GM12872 (cell line): ENCODE data around the gene PALLD.

Source experiments
- TF ChIP-seq, protein P1 (sequence below): IDR thresholded peaks from 3 replicates; pipeline ENCODE4 v1.5.1; 2011; ENCODE audit warnings: low read depth, mild to moderate bottlenecking, low read length, moderate library complexity; ENCODE audit not compliant: insufficient read depth

The PALLD gene

DNA sequence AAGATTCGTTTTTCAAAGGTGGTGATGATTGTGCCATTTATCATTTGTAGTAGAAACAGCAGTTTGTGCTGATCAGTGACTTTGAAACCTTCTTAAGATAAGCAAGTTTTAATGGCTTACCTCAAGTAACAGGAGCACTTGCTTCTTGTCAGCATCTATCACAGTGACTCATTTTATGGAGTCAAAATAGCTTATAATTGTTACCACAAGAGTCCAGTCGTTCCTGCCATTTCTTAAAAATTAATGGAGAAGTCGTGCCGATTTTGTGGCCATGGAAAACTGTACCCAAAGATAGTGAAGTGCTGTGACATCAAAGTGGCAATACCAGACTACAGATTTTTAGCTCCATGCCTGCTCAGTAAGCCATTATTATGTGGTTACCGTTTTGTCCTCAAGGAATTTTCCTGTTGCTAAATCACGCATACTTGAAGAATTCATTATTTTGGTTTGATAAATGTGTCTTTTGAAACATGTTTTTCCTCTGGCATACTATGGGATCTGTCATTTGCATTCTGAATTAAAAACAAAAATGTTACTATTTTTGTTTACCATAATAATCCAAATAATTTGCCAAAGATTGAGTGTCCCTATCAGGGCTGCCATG is 383.3 kb downstream of the PALLD start:
- TF ChIP-seq, protein P1, sequence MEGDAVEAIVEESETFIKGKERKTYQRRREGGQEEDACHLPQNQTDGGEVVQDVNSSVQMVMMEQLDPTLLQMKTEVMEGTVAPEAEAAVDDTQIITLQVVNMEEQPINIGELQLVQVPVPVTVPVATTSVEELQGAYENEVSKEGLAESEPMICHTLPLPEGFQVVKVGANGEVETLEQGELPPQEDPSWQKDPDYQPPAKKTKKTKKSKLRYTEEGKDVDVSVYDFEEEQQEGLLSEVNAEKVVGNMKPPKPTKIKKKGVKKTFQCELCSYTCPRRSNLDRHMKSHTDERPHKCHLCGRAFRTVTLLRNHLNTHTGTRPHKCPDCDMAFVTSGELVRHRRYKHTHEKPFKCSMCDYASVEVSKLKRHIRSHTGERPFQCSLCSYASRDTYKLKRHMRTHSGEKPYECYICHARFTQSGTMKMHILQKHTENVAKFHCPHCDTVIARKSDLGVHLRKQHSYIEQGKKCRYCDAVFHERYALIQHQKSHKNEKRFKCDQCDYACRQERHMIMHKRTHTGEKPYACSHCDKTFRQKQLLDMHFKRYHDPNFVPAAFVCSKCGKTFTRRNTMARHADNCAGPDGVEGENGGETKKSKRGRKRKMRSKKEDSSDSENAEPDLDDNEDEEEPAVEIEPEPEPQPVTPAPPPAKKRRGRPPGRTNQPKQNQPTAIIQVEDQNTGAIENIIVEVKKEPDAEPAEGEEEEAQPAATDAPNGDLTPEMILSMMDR = no peak

DNA sequence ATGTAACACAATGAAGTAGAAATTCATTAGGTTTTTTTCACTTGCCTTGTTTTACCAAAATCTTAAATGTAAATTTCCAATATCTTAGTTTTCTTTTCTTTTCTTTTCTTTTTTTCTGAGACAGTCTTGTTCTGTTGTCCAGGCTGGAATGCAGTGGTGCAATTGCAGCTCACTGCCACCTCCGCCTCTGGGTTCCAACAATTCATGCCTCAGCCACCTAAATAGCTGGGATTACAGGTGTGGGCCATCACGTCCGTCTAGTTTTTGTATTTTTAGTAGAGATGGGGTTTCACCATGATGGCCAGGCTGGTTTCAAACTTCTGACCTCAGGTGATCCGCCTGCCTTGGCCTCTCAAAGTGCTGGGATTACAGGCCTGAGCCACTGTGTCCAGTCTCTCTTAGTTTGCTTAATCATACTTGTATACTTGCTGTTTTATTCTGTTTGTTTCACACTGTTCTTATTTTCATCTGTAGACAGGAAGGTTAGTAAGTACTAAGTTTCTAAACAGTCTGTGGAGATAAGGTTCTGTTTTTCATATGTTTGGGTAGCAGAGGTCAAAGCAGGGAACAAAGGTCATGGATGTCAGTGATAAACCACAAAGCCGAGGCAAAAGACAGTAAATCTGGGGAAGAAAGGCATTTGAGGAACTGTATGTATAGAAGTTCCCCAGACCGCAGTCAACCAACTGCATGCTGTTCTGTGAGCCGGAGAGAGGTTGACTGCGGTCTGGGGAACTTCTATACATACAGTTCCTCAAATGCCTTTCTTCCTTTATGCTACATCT is 384.2 kb downstream of the PALLD start:
- TF ChIP-seq, protein P1 = no peak

DNA sequence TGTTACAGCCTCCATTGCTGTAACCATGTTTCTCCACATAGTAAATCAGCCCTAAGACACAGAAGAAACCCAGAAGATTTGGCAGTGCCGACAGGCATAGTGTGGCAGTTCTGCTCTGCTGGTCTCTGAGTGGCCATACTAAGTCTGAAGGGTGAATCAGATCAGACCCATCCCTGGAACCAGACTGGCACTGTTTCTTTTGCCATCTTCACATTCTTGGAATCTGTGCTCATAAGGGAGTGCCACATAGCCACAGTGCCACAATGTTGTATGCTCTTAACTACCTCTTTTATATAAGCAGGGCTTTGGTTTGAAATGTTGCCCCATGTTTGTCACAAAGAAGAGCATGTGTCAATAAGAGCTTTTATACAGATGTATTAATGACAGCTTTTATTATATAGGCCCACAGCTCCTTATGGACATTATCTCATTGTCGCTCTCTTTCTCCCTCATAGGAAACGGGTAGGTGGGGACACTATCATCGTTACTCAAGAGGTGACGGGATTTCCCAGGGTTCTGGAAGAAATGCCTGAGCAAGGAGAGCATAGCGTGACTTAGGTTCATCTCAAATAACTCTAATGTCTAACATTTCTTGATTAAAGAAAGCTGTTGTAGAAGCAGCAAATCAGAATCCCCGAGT is 385.0 kb downstream of the PALLD start:
- TF ChIP-seq, protein P1 = no peak

DNA sequence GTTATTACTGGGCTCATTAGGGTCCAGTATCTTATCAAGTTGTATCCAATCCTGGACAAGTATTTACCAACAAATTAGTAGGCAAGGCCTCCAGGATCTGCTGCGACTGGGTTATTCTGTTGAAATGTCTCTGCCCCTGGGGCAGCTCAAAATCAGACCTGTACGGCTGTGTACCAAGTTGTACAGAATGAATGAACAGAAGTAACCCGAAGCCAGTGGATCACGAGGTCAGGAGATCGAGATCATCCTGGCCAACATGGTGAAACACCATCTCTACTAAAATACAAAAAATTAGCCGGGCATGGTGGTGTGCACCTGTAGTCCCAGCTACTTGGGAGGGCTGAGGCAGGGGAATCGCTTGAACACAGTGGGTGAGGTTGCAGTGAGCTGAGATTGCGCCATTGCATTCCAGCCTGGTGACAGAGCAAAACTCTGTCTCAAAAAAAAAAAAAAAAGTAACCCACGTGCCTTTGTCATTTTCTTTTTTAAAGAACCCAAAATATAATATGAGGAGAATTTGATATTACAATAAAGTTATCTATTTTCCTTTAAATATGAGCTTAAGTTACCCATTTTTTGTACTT is 385.9 kb downstream of the PALLD start:
- TF ChIP-seq, protein P1 = no peak

DNA sequence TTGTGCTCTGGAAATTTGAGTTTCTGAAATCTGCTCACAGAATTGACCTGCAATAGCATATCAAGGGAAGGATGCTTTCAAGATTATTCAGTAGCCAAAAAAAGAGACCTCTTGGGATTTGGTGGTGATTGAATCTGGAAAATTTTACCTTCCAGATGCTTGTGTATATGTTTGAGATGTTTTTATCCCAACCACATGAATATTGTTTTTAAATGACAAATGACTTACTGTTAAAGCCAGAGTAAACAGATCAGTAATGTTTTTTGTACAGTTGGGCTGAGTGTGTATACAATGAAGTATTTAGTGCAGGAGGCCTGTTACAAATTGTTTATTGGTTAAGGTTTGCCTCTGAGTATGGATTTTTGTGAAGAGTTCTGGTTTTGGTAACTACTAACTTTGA is 386.7 kb downstream of the PALLD start:
- TF ChIP-seq, protein P1 = no peak

DNA sequence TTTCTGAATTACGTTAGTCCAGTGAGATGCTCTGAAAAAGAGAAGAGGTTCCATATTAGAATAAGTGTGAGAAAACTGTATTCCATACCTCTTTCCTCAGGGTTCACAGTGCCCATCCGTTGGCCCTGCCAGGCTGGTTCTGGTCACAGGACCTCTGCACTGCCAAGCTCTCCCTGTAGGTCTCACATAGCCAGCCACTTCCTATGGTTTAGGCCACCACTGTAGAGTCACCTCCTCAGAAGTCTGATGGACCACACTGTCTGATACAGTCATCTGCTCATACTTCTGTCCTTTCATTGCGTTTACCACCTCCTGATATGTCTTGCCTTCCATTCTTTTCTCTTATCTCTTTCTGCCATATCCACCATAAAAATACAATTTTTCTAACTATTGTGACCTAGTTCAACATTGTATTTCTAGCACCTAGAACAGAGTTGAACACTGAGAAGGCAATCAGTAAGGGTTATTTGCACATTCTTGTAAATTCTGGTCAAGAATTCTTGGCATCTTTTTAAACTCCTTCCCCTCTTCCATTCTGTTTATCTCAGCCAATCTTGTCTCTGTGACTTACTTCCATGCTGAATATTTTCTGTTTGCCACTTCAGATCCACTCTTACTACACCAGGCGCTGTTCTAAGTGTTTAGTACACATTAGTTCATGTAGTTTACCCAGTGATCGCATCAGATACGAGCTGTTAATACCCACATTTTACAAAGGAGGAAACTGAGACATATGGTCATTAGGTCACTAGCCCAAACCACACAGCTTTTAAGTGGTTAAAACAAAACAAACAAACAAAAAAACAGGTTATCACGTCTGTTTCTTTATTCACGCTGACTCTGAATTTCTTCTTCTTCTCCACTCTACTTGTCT is 387.6 kb downstream of the PALLD start:
- TF ChIP-seq, protein P1 = no peak
